ENCODE results near the gene FAM43B.
A peak's percentile ranks its signal among the peaks of the same experiment; 100 is the strongest.
"Not testable (repeated sequence)": the region's sequence is repeated elsewhere in the genome, so short reads cannot be mapped to it uniquely, and the experiment has no call there.

Gene FAM43B
- 0 to 0.04 (median 0) reads per million in 18 experiments for total RNA-seq

- DNase-seq = no peak
These were observed at the start of gene FAM43B for GRCh38 chr1:20551945-20552727. TSS of gene FAM43B (plus strand) at chr1:20552573. CDS start at chr1:20552974, 401 bp downstream.

- no peak for DNase-seq
These were observed 46.9 kb upstream of the FAM43B start for GRCh38 chr1:20505488-20505887.

GRCh38 chr1:20507248-20507563 is 45.2 kb upstream of the FAM43B start:
- DNase-seq = no peak

GRCh38 chr1:20507564-20508410 is 44.6 kb upstream of the FAM43B start, which contains the start of gene MUL1:
TSS of gene MUL1 (minus strand) at chr1:20508151. CDS start at chr1:20508024, 127 bp downstream.
- DNase-seq = peak; percentile 92 to 94

- DNase-seq = no peak
These were observed 44.0 kb upstream of the FAM43B start for GRCh38 chr1:20508411-20508771.

- DNase-seq = no peak
These were observed 40.6 kb upstream of the FAM43B start for GRCh38 chr1:20511518-20512428.

- not testable (repeated sequence) for DNase-seq
These were observed 32.6 kb upstream of the FAM43B start for GRCh38 chr1:20519609-20520262.

- DNase-seq = peak; percentile 76 to 81
These were observed 30.2 kb upstream of the FAM43B start for GRCh38 chr1:20521960-20522861.

- no peak for DNase-seq
These were observed 26.1 kb upstream of the FAM43B start for GRCh38 chr1:20526267-20526666.

GRCh38 chr1:20528221-20528620 is 24.2 kb upstream of the FAM43B start:
- no peak for DNase-seq

GRCh38 chr1:20530306-20530705 is 22.1 kb upstream of the FAM43B start:
- DNase-seq = no peak

GRCh38 chr1:20530901-20531300 is 21.5 kb upstream of the FAM43B start:
- no peak for DNase-seq

- DNase-seq = no peak
These were observed 18.7 kb upstream of the FAM43B start for GRCh38 chr1:20533635-20534034.

GRCh38 chr1:20534659-20535417 is 17.5 kb upstream of the FAM43B start:
- DNase-seq = no peak

- DNase-seq = no peak
These were observed 14.1 kb upstream of the FAM43B start for GRCh38 chr1:20538227-20538626.

- no peak for DNase-seq
These were observed 13.4 kb upstream of the FAM43B start for GRCh38 chr1:20538760-20539551.

GRCh38 chr1:20540281-20540680 is 12.1 kb upstream of the FAM43B start:
- no peak for DNase-seq

GRCh38 chr1:20546637-20547036 is 5.7 kb upstream of the FAM43B start:
- no peak for DNase-seq

GRCh38 chr1:20551161-20551560 is 1.2 kb upstream of the FAM43B start:
- no peak for DNase-seq
